ENCODE results near the gene KCNIP3.

DNA sequence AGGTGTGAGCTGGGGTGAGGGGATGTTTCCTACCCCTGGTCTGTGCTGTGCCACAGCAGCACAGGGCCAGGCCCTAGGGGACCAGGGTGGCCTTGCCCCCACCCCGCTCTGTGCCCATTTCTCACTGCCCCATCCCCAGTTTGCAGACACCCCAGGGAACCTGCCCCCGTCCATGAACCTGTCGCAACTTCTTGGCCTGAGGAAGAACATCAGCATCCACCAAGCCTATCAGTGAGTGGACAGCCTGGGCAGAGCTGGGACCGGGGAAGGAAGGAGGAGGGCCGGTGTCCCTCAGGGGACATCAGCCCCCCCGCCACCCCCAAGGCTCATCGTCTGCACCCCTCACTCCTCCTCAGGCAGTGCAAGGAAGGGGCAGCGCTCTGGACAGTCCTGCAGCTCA, 15.4 kb upstream of the KCNIP3 start:
- TF ChIP-seq SUZ12 (IDR thresholded peaks at IDR 0.05; ENCODE audit: extremely low read depth, insufficient read depth, insufficient read length) (no peak), ZNF274 (IDR thresholded peaks at IDR 0.05; ENCODE audit: low read depth, low read length) (no peak), YY1 (IDR thresholded peaks at IDR 0.05; ENCODE audit: insufficient read depth, insufficient read length) (no peak)

Data from NT2/D1 (cell line).